ENCODE results near the gene CDC14C.

The CDC14C gene

GRCh38 chr7:48933549-48934085, 9.3 kb downstream of the CDC14C start:
- no peak overlapping the region for H3K4me3 ChIP-seq (ENCODE audit: control insufficient read depth, low read depth, low read length)
- no peak for DNase-seq (ENCODE audit: low read depth)
- no peak for TF ChIP-seq CTCF (IDR thresholded peaks at IDR 0.05; ENCODE audit: control insufficient read depth, insufficient read depth, low read depth, low read length, missing control alignments)

GRCh38 chr7:48938539-48939295, 14.4 kb downstream of the CDC14C start:
- no peak overlapping the region for H3K4me3 ChIP-seq (ENCODE audit: control insufficient read depth, low read depth, low read length)
- no peak for TF ChIP-seq CTCF (IDR thresholded peaks at IDR 0.05; ENCODE audit: control insufficient read depth, insufficient read depth, low read depth, low read length, missing control alignments)
- DNase-seq (ENCODE audit: low read depth): no peak

DNA sequence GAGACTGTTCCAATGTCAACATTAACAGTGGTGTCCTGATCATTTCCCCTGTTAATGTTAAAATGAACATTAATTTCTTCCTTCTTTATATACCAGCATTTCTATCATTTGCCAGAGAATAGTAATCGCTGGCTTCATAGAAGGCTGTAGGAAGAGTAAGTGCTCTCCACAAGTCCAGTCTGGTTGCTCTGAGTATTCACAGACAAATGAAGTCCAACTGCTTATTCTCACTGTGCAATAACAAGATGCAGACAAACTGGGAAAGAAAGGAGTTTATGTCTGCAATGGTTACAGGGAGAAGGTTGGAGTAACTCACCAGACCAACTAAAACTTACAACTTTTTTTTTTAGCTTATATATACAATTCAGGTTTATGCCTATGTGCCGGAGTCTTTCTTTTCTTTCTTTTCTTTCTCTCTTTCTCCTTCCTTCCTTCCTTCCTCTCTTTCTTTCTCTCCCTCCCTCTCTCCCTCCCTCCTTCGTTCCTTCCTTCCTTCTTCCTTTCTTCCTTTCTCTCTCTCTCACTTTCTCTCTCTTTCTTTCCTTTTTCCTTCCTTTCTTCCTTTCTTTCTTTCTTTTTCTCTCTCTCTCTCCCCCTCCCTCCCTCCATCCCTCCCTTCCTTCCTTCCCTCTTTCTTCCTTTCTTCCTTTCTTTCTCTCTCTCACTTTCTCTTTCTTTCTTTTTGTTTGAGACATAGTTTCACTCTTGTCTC, 19.1 kb downstream of the CDC14C start:
- no peak for TF ChIP-seq CTCF (IDR thresholded peaks at IDR 0.05; ENCODE audit: control insufficient read depth, insufficient read depth, low read depth, low read length, missing control alignments)
- H3K4me3 ChIP-seq (ENCODE audit: control insufficient read depth, low read depth, low read length): no peak overlapping the region
- DNase-seq (ENCODE audit: low read depth): no peak

GRCh38 chr7:48955916-48956315, 31.6 kb downstream of the CDC14C start:
- no peak for TF ChIP-seq CTCF (IDR thresholded peaks at IDR 0.05; ENCODE audit: control insufficient read depth, insufficient read depth, low read depth, low read length, missing control alignments)
- no peak for DNase-seq (ENCODE audit: low read depth)
- H3K4me3 ChIP-seq (ENCODE audit: control insufficient read depth, low read depth, low read length): no peak overlapping the region

DNA sequence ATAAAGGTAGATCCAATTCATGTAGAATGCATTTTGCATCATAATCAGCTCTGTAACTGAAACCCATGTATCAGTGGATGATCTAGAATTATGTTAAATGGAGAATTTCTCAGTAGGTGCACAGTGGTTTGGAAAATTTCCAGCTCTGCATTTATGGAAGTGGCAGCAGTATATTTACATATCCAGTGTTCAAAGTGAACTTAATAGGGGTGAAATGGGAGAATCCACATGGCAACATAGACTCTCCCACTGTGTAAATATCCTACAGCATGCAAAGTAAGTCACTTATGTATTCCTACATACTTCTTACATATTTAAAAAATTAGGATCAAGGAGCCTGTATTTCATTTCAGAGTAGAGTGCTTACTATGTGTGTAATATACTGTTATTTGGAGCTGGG, 35.3 kb downstream of the CDC14C start:
- no peak for DNase-seq (ENCODE audit: low read depth)
- TF ChIP-seq CTCF (IDR thresholded peaks at IDR 0.05; ENCODE audit: control insufficient read depth, insufficient read depth, low read depth, low read length, missing control alignments): no peak
- no peak overlapping the region for H3K4me3 ChIP-seq (ENCODE audit: control insufficient read depth, low read depth, low read length)

DNA sequence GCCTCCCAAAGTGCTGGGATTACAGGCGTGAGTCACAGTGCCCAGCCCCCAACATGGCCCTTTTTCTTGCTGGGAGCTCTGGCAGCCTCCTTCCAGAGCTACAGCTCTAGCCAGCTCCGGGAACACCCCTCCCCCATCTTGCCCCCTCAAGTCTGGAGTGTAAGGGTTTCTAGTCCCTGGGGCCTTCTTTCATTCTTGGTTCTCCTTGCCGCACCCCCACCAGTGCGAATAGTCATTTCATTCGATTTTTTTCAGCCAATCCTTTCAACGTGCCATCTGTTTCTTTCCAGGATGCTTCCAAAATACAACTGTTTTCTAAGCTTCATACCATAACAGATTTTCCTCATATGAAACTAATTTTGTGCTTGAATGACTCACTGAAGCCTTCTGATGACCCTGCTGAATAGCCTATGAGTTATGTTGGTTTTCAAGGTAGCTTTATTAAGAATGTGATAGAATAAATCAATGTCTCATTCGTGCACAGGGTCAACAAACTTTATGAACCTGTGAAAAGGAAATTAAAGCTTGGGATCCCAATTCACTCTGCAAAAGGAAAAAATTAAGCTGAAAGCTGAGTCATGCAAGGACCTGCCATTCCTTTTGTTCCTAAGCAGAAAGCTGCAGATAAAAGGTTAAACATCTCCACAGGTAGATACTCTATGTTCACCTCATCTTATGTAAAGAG, 38.6 kb downstream of the CDC14C start:
- no peak for DNase-seq (ENCODE audit: low read depth)
- no peak for TF ChIP-seq CTCF (IDR thresholded peaks at IDR 0.05; ENCODE audit: control insufficient read depth, insufficient read depth, low read depth, low read length, missing control alignments)

More for the DNA sequence above, 38.6 kb downstream of the CDC14C start:
- H3K4me3 ChIP-seq (ENCODE audit: control insufficient read depth, low read depth, low read length): no peak overlapping the region

All from AG09309 (cell line).